ENCODE measurements around the gene ASMT.

GRCh38 chrX:1610736-1611135, 4.1 kb upstream of the ASMT start:
- TF ChIP-seq POLR2AphosphoS5 (IDR thresholded peaks at IDR 0.05) (no peak), POLR2A (IDR thresholded peaks at IDR 0.05) (no peak), CTCF (IDR thresholded peaks at IDR 0.05) (no peak)
